ENCODE data around the gene MAGI2.
A peak's percentile ranks its signal among the peaks of the same experiment; 100 is the strongest.
"Not testable (repeated sequence)": the region's sequence is repeated elsewhere in the genome, so short reads cannot be mapped to it uniquely, and the experiment has no call there.

The MAGI2 gene

DNA sequence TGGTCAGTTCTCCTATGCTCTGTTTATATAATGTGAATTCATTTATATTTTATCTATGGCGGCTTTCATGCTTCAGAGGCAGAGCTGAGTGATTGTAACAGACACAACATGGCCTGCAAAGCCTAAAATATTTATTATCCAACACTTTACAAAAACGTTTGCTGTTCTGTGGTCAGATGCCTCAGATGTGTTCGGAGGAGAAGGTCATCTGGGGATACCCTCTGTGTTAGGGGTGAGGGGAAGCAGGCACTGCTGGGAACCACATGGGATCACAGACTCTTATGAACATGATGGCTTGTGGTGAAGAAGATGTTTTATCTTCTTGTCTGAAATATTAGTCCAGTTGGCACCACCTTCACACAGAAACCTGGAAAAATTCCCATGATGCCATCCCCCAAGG lies 1451.4 kb downstream of the MAGI2 start:
- no peak for DNase-seq

- not testable (repeated sequence) for DNase-seq
Measured at GRCh38 chr7:77999168-77999567, 1454.3 kb downstream of the MAGI2 start.

DNA sequence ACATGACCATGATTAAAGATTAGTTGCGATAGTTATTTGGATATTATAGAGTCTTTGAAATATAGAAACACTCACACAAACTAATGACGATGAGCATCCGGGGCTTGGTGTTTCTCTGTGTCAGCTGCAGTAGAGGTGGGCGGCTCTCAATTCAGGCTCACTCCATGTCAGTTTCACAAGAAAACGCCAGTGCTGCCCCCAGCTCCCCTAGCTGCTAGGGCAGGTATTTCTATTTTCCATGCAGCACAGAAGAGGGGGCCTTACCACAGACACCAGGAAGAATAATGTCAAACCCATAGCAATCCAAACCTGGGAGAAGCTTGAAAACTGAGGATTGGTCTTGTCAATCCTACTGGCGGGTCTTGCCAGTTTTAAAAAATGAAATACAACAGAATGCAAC lies 1457.8 kb downstream of the MAGI2 start:
- no peak for DNase-seq

DNA sequence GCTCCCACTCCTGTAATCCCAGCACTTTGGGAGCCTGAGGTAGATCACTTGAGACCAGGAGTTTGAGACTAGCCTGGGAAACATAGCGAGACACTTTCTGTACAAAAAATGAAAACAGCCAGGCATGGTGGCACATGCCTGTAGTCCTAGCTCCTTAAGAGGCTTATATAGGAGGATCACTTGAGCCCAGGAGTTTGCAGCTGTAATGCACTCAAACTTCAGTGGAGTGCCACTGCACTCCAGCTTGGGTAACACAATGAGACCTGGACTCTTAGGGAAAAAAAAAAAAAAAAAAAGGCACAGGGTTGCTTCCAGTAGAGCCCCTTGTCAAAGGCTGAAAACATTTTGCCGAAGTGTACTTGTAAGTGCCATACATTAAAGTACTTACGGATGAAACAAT lies 1459.6 kb downstream of the MAGI2 start:
- DNase-seq = no peak

GRCh38 chr7:77991656-77992055 lies 1461.8 kb downstream of the MAGI2 start:
- DNase-seq = no peak

DNA sequence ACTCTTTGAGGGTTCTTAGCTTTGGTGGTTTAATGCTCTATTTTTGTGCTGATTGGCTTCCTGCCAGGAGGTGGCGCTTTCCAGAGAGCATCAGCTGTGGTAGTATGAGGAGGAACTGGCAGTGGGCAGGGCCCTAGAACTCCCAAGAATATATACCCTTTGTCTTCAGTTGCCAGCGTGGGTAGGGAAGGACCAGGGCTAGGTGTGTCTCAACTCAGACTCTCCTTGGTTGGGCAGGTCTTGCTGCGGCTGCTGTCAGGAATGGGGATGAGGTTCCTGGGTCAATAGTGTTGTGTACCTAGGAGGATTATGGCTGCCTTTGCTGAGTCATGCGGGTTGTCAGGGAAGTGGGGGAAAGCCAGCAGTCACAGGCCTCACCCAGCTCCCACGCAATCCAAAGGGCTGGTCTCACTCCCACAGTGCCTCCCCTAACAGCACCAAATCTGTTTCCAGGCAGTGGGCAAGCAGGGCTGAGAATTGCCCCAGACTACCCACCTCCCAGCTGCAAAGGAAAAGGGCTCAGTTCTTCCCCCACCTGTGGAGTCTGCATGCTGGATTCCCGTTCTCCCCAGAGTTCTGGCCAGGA lies 1463.4 kb downstream of the MAGI2 start:
- peak; percentile 8 for DNase-seq

DNA sequence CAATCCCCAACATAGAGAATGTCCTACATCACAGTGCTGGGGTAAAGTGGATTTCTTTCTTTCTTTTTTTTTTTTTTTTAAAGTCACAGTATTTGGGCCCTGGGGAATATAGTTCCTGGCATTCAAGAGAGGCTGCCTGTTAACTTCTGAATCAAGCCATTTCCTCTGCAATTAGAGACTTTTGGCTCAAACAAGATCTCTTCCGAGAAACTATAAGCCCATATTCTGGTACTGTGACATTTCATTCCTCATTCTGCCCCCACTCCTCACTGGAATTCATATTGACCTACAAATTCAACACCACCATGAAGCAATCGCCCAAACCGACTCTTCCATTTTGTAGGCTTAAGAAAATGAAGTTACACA lies 1467.5 kb downstream of the MAGI2 start:
- DNase-seq = no peak

DNA sequence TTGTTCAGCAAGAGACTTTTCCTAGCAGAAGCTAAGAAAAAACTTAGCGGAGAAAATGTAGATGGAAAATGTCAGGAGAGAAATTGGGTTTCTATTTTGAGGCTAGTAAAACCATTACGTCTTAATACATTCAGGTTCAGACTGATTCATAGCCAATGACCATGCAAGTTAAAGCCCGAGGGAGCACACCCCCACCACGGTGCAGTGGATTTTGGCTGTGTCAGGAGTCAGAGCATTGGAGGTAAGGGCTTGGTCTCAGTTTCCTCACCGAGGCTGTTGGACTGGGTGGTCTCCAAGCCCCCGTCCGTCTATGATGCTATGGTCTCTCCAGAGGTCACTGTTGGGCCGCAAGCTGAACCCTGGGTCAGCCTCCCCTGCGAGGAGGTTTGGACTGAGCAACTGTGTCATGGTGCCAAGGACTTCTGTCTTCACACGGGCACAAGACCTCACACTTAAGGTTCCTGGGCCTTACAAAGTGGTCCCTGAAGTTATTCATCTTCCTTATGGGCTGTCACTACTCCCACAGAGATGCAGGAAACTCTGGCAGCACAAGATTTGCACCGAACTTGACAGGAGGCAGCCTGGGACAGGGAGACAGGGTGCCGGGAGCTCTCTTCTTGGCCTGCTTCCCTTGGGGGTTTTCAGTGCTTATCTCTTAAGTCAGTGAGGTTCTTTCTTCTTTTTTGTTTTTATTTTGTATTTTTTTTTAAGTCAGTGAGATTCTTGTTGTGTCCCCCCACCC lies 1468.1 kb downstream of the MAGI2 start:
- no peak for DNase-seq

DNA sequence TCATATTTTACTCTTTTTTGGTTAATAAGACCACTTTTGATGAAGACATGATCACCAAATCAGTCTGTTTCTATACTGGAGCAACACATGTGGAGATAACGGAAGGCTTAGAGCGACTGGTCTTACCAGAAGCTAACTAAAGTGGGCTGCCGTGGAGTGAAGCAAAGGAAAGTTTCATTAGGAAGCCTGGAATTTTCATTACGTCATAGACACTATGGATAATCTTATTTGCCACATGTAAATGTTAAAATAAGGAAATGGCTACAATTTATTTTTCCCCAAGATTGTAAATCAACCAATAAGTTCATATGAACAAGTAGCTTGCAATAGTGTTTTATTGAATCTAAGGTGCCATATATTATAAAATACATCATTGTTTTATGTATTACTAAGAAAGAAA lies 1469.5 kb downstream of the MAGI2 start:
- no peak for DNase-seq

- DNase-seq = no peak
Measured at GRCh38 chr7:77982926-77983550, 1470.4 kb downstream of the MAGI2 start.

DNA sequence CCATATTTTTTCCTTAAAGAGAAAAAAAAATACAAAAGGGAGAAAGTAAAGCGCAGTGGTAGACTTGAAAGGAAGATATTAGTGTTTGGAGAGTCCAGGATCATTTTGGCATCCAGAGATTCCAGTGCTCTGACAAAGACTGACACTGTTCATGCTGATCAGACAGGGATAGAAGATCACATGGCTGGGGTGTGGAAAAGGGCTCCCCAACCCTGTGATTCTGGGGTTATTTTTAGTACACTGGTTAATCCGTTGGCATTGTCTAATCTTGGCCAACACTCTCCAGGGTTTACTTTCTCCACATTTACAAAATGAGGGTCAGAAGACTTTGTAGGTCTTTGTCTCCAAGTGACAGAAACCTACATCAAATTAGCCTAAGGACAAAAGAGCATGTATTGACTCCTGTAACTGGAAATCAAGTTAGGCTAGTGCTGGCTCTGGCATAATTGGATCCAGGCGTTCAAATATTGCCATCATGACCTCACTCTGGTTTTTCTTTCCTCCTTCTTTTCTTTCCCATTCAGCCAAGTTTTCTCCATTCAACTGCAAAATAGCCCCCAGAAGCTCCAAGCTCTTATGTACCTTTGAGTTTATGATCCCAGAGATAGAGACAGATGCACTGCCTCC lies 1473.3 kb downstream of the MAGI2 start:
- DNase-seq = no peak

GRCh38 chr7:77979219-77979618 lies 1474.2 kb downstream of the MAGI2 start:
- DNase-seq = no peak

GRCh38 chr7:77975672-77976480 lies 1477.6 kb downstream of the MAGI2 start:
- DNase-seq = no peak

- DNase-seq = no peak
Measured at GRCh38 chr7:77971726-77972125, 1481.7 kb downstream of the MAGI2 start.

DNA sequence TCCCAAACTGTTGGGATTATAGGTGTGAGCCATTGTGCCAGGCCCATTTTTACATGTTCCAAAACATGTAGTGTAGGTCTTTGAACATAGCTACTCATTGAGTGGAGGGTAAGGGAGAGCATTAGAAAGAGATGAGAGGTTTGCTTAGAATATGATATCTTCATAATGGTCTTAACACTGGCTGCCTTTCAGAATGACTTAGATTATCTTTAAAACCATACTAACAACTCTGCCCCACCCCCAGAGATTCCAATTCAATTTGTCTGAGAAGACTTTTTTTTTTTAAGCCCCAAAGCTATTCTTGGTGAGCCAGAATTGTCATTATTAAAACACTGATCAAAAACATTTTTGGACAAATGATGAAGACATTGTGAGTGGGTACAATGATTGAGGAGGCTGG lies 1486.0 kb downstream of the MAGI2 start:
- DNase-seq = no peak
